GM06990 (cell line): ENCODE data around the gene PLCG2.

Experiments
- DNase-seq: peaks from one replicate; pipeline ENCODE4 v3.0.0-alpha.2; 2011; ENCODE audit not compliant: insufficient read length; ENCODE audit errors: extremely low read depth
- H3K27me3 ChIP-seq: replicated peaks from 2 replicates; pipeline ENCODE4 v1.6.0; 2011; ENCODE audit warnings: low read length; ENCODE audit not compliant: control insufficient read depth, insufficient read depth
- H3K36me3 ChIP-seq: 2 replicates; pipeline ENCODE4 v1.5.1; 2011; ENCODE audit warnings: low read length; ENCODE audit not compliant: control insufficient read depth, insufficient read depth
- H3K4me3 ChIP-seq: replicated peaks from 2 replicates; pipeline ENCODE4 v1.5.1; 2011; ENCODE audit warnings: low read depth, mild to moderate bottlenecking, control low read depth, low read length
- CTCF ChIP-seq: IDR thresholded peaks from 2 replicates; pipeline ENCODE4 v1.5.1; 2011; ENCODE audit warnings: low read length, control low read depth, mild to moderate bottlenecking, inconsistent platforms; ENCODE audit not compliant: insufficient read depth, poor library complexity, severe bottlenecking

PLCG2 gene

DNA sequence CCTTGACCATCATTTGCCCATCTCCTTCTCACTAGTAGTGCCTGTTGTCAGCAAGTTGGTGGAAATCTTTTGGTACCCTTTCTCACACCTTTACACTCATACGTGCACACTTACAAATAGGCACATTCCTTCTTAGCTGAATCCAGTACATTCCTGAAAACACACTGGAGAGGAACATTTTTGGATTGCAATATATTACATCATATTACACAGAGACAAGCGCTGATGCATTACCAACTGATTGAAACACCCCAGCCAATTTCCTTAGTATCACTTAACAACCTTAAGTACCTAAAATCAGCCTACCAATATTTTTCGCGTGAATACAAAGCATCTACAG is 64.1 kb downstream of the PLCG2 start:
- Histone ChIP-seq H3K27me3 (no peaks in the 10 kb centered on the region), H3K4me3 (no peak overlapping the region), H3K36me3 (peaks cover 15% of the 10 kb centered on the region)
- TF ChIP-seq CTCF: no peak
- DNase-seq: no peak

- TF ChIP-seq CTCF: no peak
- DNase-seq: no peak
- peaks cover 15% of the 10 kb centered on the region for H3K36me3 ChIP-seq
- H3K27me3 ChIP-seq: no peaks in the 10 kb centered on the region
- no peak overlapping the region for H3K4me3 ChIP-seq
Measured at GRCh38 chr16:81843683-81844082, 64.6 kb downstream of the PLCG2 start.

DNA sequence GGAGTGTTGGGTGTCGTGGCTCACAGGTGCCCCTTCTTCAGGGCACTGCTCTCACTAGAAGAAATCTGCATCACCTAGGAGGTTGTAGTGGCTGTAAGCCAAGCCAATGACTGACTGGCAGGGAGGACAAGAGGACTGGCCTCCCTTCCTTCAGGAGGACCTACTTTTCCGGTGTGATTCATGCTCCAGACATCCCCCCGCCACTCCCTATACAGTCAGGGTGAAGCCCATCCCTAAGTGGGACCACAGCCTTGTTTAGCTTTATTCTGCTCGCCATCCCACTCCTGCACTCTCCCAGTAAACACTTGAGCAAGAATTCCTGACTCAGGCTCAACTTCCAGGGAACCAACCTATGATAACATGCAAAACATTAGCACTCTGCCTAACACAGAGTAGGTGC is 67.0 kb downstream of the PLCG2 start:
- peaks cover 19% of the 10 kb centered on the region for H3K36me3 ChIP-seq
- no peak for DNase-seq
- no peak for TF ChIP-seq CTCF
- H3K4me3 ChIP-seq: no peak overlapping the region
- no peaks in the 10 kb centered on the region for H3K27me3 ChIP-seq

GRCh38 chr16:81848306-81848853 is 69.3 kb downstream of the PLCG2 start:
- no peak for TF ChIP-seq CTCF
- H3K27me3 ChIP-seq: no peaks in the 10 kb centered on the region
- DNase-seq: no peak

DNA sequence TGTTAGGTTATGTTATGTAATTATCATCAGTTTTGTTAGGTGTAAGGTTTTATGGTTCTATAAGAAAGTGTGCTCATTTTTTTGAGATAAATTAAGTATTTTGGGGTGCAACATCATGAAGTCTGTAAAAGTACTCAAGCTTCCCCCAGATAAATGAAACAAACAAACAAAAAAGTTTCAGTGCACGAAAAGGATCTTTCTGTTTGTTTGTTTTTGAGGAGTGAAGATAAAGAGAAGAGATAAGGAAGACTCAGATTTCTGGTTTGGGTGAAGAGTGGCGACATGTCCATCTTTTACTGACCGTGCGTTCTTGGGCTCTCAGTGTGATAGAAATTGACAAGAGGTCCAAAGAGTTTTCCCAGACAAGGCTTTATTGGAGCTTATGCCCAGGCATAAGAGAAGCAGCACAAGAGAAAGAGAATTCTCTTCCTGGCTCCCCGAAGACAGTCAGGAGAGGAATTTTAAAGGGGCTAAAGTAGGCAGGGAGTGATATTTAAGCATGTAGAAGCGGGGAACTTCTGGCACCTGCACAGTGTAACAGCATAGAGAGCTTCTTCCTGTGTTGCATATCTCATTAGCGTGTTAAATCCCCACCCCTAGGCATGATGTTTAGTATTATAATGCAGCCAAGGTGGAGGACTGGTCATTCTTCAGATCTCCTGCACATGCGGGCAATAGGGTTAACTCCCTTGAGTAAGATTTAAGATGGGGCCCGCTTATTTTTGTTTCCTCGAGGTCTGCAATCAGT is 71.3 kb downstream of the PLCG2 start:
- Histone ChIP-seq H3K4me3 (no peak overlapping the region), H3K27me3 (no peaks in the 10 kb centered on the region), H3K36me3 (peaks cover 22% of the 10 kb centered on the region)
- no peak for TF ChIP-seq CTCF
- DNase-seq: no peak

More at GRCh38 chr16:81848306-81848853, 69.3 kb downstream of the PLCG2 start:
- Histone ChIP-seq H3K4me3 (no peak overlapping the region), H3K36me3 (peaks cover 17% of the 10 kb centered on the region)
